ENCODE data around the gene ZNF428.

Gene ZNF428

GRCh38 chr19:43562226-43562697 lies 57.2 kb downstream of the ZNF428 start:
- Histone ChIP-seq H3K4me3 (ENCODE audit: low read depth in 1 of 2, low read length in 1 of 2) (peak overlapping the region; percentile 21 to 44), H3K9me3 (no peaks in the 10 kb centered on the region), H3K4me1 (ENCODE audit: control insufficient read depth in 1 of 2, insufficient read depth in 1 of 2, low read depth in 1 of 2, low read length in 1 of 2) (peaks cover 20 to 27% of the 10 kb centered on the region in 2 experiments), H3K36me3 (peaks cover 17% of the 10 kb centered on the region), H3K27me3 (no peaks in the 10 kb centered on the region), H3K27ac (peak overlapping the region; percentile 94)
- TF ChIP-seq CTCF (IDR thresholded peaks at IDR 0.05): peak; percentile 43

- H3K4me3 ChIP-seq (ENCODE audit: low read depth in 1 of 2, low read length in 1 of 2): no peak overlapping the region
- no peaks in the 10 kb centered on the region for H3K9me3 ChIP-seq
- no peak for TF ChIP-seq CTCF (IDR thresholded peaks at IDR 0.05)
- peaks cover 22% of the 10 kb centered on the region for H3K36me3 ChIP-seq
- peak overlapping the region; percentile 94 for H3K27ac ChIP-seq
- H3K4me1 ChIP-seq (ENCODE audit: control insufficient read depth in 1 of 2, insufficient read depth in 1 of 2, low read depth in 1 of 2, low read length in 1 of 2): peaks cover 20 to 27% of the 10 kb centered on the region in 2 experiments
- H3K27me3 ChIP-seq: no peaks in the 10 kb centered on the region
These were observed 58.1 kb downstream of the ZNF428 start for GRCh38 chr19:43561139-43561970.

GRCh38 chr19:43560687-43561086 lies 58.7 kb downstream of the ZNF428 start:
- H3K36me3 ChIP-seq: peaks cover 28% of the 10 kb centered on the region
- no peaks in the 10 kb centered on the region for H3K27me3 ChIP-seq
- H3K4me3 ChIP-seq (ENCODE audit: low read depth in 1 of 2, low read length in 1 of 2): no peak overlapping the region
- H3K4me1 ChIP-seq (ENCODE audit: control insufficient read depth in 1 of 2, insufficient read depth in 1 of 2, low read depth in 1 of 2, low read length in 1 of 2): peaks cover 20 to 27% of the 10 kb centered on the region in 2 experiments
- no peak for TF ChIP-seq CTCF (IDR thresholded peaks at IDR 0.05)
- peak overlapping the region; percentile 94 for H3K27ac ChIP-seq
- H3K9me3 ChIP-seq: no peaks in the 10 kb centered on the region

All from neutrophil (primary cell).